ENCODE data around the gene ANKRD60. TPM values are rescaled to one million over a fixed set of nuclear protein-coding genes. Genes with fewer than 3 reads are reported as not detected.

ANKRD60 gene
- total RNA-seq, 2 donors from 2014 or later: not detected

GRCh38 chr20:58245931-58246330 lies 17.5 kb upstream of the ANKRD60 start:
- intact Hi-C loops (cut with DNase I): no loop called here
- no peak for DNase-seq (ENCODE audit: low spot score)

GRCh38 chr20:58245181-58245891 lies 16.9 kb upstream of the ANKRD60 start:
- intact Hi-C loops (cut with DNase I): no loop called here
- no peak for DNase-seq (ENCODE audit: low spot score)

GRCh38 chr20:58244517-58245030 lies 16.1 kb upstream of the ANKRD60 start:
- intact Hi-C loops (cut with DNase I): no loop called here
- DNase-seq (ENCODE audit: low spot score): no peak

GRCh38 chr20:58243653-58244410 lies 15.4 kb upstream of the ANKRD60 start:
- DNase-seq (ENCODE audit: low spot score): no peak
- intact Hi-C loops (cut with DNase I): no loop called here

- intact Hi-C loops (cut with DNase I): no loop called here
These were observed 14.4 kb upstream of the ANKRD60 start for GRCh38 chr20:58242824-58243223.

GRCh38 chr20:58241766-58242465 lies 13.5 kb upstream of the ANKRD60 start:
- no peak for DNase-seq (ENCODE audit: low spot score)
- intact Hi-C loops (cut with DNase I): no loop called here

More at GRCh38 chr20:58242824-58243223, 14.4 kb upstream of the ANKRD60 start:
- DNase-seq (ENCODE audit: low spot score): no peak

GRCh38 chr20:58240471-58240870 lies 12.0 kb upstream of the ANKRD60 start:
- no peak for DNase-seq (ENCODE audit: low spot score)
- intact Hi-C loops (cut with DNase I): no loop called here

GRCh38 chr20:58239216-58239615 lies 10.8 kb upstream of the ANKRD60 start:
- intact Hi-C loops (cut with DNase I): loop anchor here in 1 of 2 donors (5.0 to 10.0 kb wide), 3 partner anchors 408 to 616 kb away; partner anchors contain the start of genes GNAS, GNAS-AS1 and NPEPL1

GRCh38 chr20:58238490-58238889 lies 10.0 kb upstream of the ANKRD60 start:
- intact Hi-C loops (cut with DNase I): loop anchor here in 1 of 2 donors (5.0 to 10.0 kb wide), 3 partner anchors 409 to 616 kb away; partner anchors contain the start of genes GNAS, GNAS-AS1 and NPEPL1
- DNase-seq (ENCODE audit: low spot score): peak; percentile 55

More at GRCh38 chr20:58239216-58239615, 10.8 kb upstream of the ANKRD60 start:
- peak; percentile 46 for DNase-seq (ENCODE audit: low spot score)

- intact Hi-C loops (cut with DNase I): loop anchor here in 1 of 2 donors (5.0 to 10.0 kb wide), 3 partner anchors 410 to 617 kb away; partner anchors contain the start of genes GNAS, GNAS-AS1 and NPEPL1
- no peak for DNase-seq (ENCODE audit: low spot score)
These were observed 9.1 kb upstream of the ANKRD60 start for GRCh38 chr20:58237318-58238132.

- intact Hi-C loops (cut with DNase I): loop anchor here in 1 of 2 donors (5.0 to 10.0 kb wide), 3 partner anchors 411 to 618 kb away; partner anchors contain the start of genes GNAS, GNAS-AS1 and NPEPL1
- peak; percentile 94 for DNase-seq (ENCODE audit: low spot score)
These were observed 8.3 kb upstream of the ANKRD60 start for GRCh38 chr20:58236612-58237317.

- intact Hi-C loops (cut with DNase I): loop anchor here in 1 of 2 donors (5.0 to 10.0 kb wide), 3 partner anchors 412 to 620 kb away; partner anchors contain the start of genes GNAS, GNAS-AS1 and NPEPL1
- no peak for DNase-seq (ENCODE audit: low spot score)
These were observed 6.6 kb upstream of the ANKRD60 start for GRCh38 chr20:58235010-58235409.

GRCh38 chr20:58233881-58234528 lies 5.6 kb upstream of the ANKRD60 start:
- intact Hi-C loops (cut with DNase I): loop anchor here in 1 of 2 donors (10.0 kb wide), 2 partner anchors 461 to 621 kb away; partner anchors contain the start of genes GNAS, GNAS-AS1 and NPEPL1
- DNase-seq (ENCODE audit: low spot score): no peak

GRCh38 chr20:58233393-58233792 lies 4.9 kb upstream of the ANKRD60 start:
- peak; percentile 52 for DNase-seq (ENCODE audit: low spot score)
- intact Hi-C loops (cut with DNase I): loop anchor here in 1 of 2 donors (10.0 kb wide), 2 partner anchors 461 to 621 kb away; partner anchors contain the start of genes GNAS, GNAS-AS1 and NPEPL1

- no peak for DNase-seq (ENCODE audit: low spot score)
- intact Hi-C loops (cut with DNase I): loop anchor here in 1 of 2 donors (10.0 kb wide), 2 partner anchors 463 to 623 kb away; partner anchors contain the start of genes GNAS, GNAS-AS1 and NPEPL1
These were observed 3.2 kb upstream of the ANKRD60 start for GRCh38 chr20:58231683-58232082.

- intact Hi-C loops (cut with DNase I): loop anchor here in 1 of 2 donors (10.0 kb wide), 1 partner anchor 64 kb away; no protein-coding TSS in a partner anchor
- DNase-seq (ENCODE audit: low spot score): no peak
These were observed 845 bp upstream of the ANKRD60 start for GRCh38 chr20:58229198-58229798.

All from posterior vena cava (tissue), 2 donors.